Stimulated activated CD8-positive, alpha-beta memory T cell treated with anti-CD3 and anti-CD28 coated beads, Interleukin-15, amount 100 ng/mL, for 4 hours (primary cell): ENCODE measurements around the gene NOL4L.
"Not testable (repeated sequence)": the region's sequence is repeated elsewhere in the genome, so short reads cannot be mapped to it uniquely, and the experiment has no call there.

ENCODE experiments used
- DNase-seq, 2 donors: peaks; one replicate each; pipeline ENCODE4 v3.0.0-alpha.2; 2020; ENCODE audit warnings: low read depth in 2 of 2

The NOL4L gene

GRCh38 chr20:32470025-32470861 lies 114.9 kb downstream of the NOL4L start:
- DNase-seq, result no peak

- DNase-seq, result no peak
Measured at GRCh38 chr20:32468860-32469259, 116.3 kb downstream of the NOL4L start.

GRCh38 chr20:32468313-32468640 lies 116.9 kb downstream of the NOL4L start:
- DNase-seq, result no peak

- DNase-seq, result no peak
Measured at GRCh38 chr20:32467506-32468312, 117.4 kb downstream of the NOL4L start.

GRCh38 chr20:32466739-32467505 lies 118.2 kb downstream of the NOL4L start:
- DNase-seq, result no peak

- DNase-seq, result not testable (repeated sequence)
Measured at GRCh38 chr20:32465901-32466675, 119.0 kb downstream of the NOL4L start.

GRCh38 chr20:32465092-32465900 lies 119.8 kb downstream of the NOL4L start:
- no peak for DNase-seq

GRCh38 chr20:32464401-32465091 lies 120.6 kb downstream of the NOL4L start:
- no peak for DNase-seq

GRCh38 chr20:32463642-32464400 lies 121.3 kb downstream of the NOL4L start:
- no peak for DNase-seq

GRCh38 chr20:32462900-32463641 lies 122.1 kb downstream of the NOL4L start:
- no peak for DNase-seq

GRCh38 chr20:32461836-32462600 lies 123.1 kb downstream of the NOL4L start:
- DNase-seq, result no peak

GRCh38 chr20:32460683-32461320 lies 124.3 kb downstream of the NOL4L start:
- DNase-seq, result no peak

GRCh38 chr20:32460231-32460630 lies 124.9 kb downstream of the NOL4L start:
- DNase-seq, result no peak

- DNase-seq, result no peak
Measured at GRCh38 chr20:32458837-32459220, 126.3 kb downstream of the NOL4L start.

GRCh38 chr20:32458061-32458836 lies 126.9 kb downstream of the NOL4L start:
- no peak for DNase-seq

- no peak for DNase-seq
Measured at GRCh38 chr20:32457479-32457986, 127.6 kb downstream of the NOL4L start.
